ENCODE measurements around the gene MMP23B.

Gene MMP23B

GRCh38 chr1:1618396-1619068 is 13.4 kb upstream of the MMP23B start:
- no peak for DNase-seq (ENCODE audit: low read depth in 1 of 2, low spot score in 1 of 2)

- DNase-seq (ENCODE audit: low read depth in 1 of 2, low spot score in 1 of 2), result no peak
Measured at GRCh38 chr1:1619917-1620361, 12.0 kb upstream of the MMP23B start.

GRCh38 chr1:1620433-1621139 is 11.4 kb upstream of the MMP23B start:
- DNase-seq (ENCODE audit: low read depth in 1 of 2, low spot score in 1 of 2), result no peak

GRCh38 chr1:1621173-1622009 is 10.6 kb upstream of the MMP23B start:
- no peak for DNase-seq (ENCODE audit: low read depth in 1 of 2, low spot score in 1 of 2)

- no peak for DNase-seq (ENCODE audit: low read depth in 1 of 2, low spot score in 1 of 2)
Measured at GRCh38 chr1:1622010-1622787, 9.8 kb upstream of the MMP23B start.

- DNase-seq (ENCODE audit: low read depth in 1 of 2, low spot score in 1 of 2), result no peak
Measured at GRCh38 chr1:1622788-1623094, 9.2 kb upstream of the MMP23B start.

GRCh38 chr1:1623181-1623630 is 8.8 kb upstream of the MMP23B start:
- no peak for DNase-seq (ENCODE audit: low read depth in 1 of 2, low spot score in 1 of 2)

GRCh38 chr1:1623631-1624442 is 8.1 kb upstream of the MMP23B start:
- DNase-seq (ENCODE audit: low read depth in 1 of 2, low spot score in 1 of 2), result no peak

GRCh38 chr1:1624443-1625403 is 7.2 kb upstream of the MMP23B start:
- DNase-seq (ENCODE audit: low read depth in 1 of 2, low spot score in 1 of 2), result no peak

GRCh38 chr1:1625404-1625775 is 6.6 kb upstream of the MMP23B start:
- DNase-seq (ENCODE audit: low read depth in 1 of 2, low spot score in 1 of 2), result no peak

GRCh38 chr1:1625824-1626206 is 6.2 kb upstream of the MMP23B start:
- DNase-seq (ENCODE audit: low read depth in 1 of 2, low spot score in 1 of 2), result no peak

- DNase-seq (ENCODE audit: low read depth in 1 of 2, low spot score in 1 of 2), result no peak
Measured at GRCh38 chr1:1626207-1627141, 5.5 kb upstream of the MMP23B start.

GRCh38 chr1:1627261-1627828 is 4.6 kb upstream of the MMP23B start:
- no peak for DNase-seq (ENCODE audit: low read depth in 1 of 2, low spot score in 1 of 2)

- DNase-seq (ENCODE audit: low read depth in 1 of 2, low spot score in 1 of 2), result no peak
Measured at GRCh38 chr1:1627829-1628753, 3.9 kb upstream of the MMP23B start.

GRCh38 chr1:1628754-1629429 is 3.1 kb upstream of the MMP23B start:
- DNase-seq (ENCODE audit: low read depth in 1 of 2, low spot score in 1 of 2), result no peak

Measured in activated T-helper 1 cell treated with anti-CD3 and anti-CD28 coated beads, Interleukin-2, amount 50 U/mL, for 16 hours (primary cell).